Epithelial cell of proximal tubule (primary cell): ENCODE results near the gene ZNF526. TPM values are rescaled to one million over a fixed set of nuclear protein-coding genes. Genes with fewer than 3 reads are reported as not detected.

ENCODE experiments used
- DNase-seq: peaks from one replicate; pipeline ENCODE4 v3.0.0-alpha.2; 2011; ENCODE audit warnings: low read depth
- H3K4me3 ChIP-seq: 2 replicates; pipeline ENCODE4 v1.5.1; 2011; ENCODE audit warnings: low read depth, mild to moderate bottlenecking, low read length
- CTCF ChIP-seq: conservative IDR thresholded peaks from 2 replicates; pipeline ENCODE4 v1.5.1; 2012; ENCODE audit warnings: low read depth, mild to moderate bottlenecking, low read length
- total RNA-seq: library from RNA; depleted of rRNA; stranded (reverse); fragments of >200 nt; gene quantifications from 2 replicates; pipeline ENCODE4 v1.2.3, GENCODE V29; 2015

ZNF526 gene
- total RNA-seq, 1 donor from 2014 or later: 3.9 TPM

- peak overlapping the region; percentile 93 for H3K4me3 ChIP-seq
- DNase-seq: no peak
- TF ChIP-seq CTCF: no peak
Observed at GRCh38 chr19:42242069-42242511, 22.0 kb downstream of the ZNF526 start.

GRCh38 chr19:42242512-42243409 lies 22.6 kb downstream of the ZNF526 start, which contains the start of gene GSK3A:
Gene GSK3A, minus strand, starts transcription at chr19:42242602. Its CDS starts 137 bp downstream, at chr19:42242465.
- TF ChIP-seq CTCF: no peak
- DNase-seq: peak; percentile 96
- H3K4me3 ChIP-seq: peak within 1 kb of the TSS; percentile 93

- DNase-seq: peak; percentile 61
- peak; percentile 63 for TF ChIP-seq CTCF
- peak overlapping the region; percentile 93 for H3K4me3 ChIP-seq
Observed at GRCh38 chr19:42244347-42245220, 24.5 kb downstream of the ZNF526 start.

- no peak for TF ChIP-seq CTCF
- peak overlapping the region; percentile 93 for H3K4me3 ChIP-seq
- no peak for DNase-seq
Observed at GRCh38 chr19:42245231-42245630, 25.1 kb downstream of the ZNF526 start.

GRCh38 chr19:42246143-42246921 lies 26.2 kb downstream of the ZNF526 start:
- no peak for DNase-seq
- peak; percentile 75 for TF ChIP-seq CTCF
- H3K4me3 ChIP-seq: no peak overlapping the region

- no peak for TF ChIP-seq CTCF
- H3K4me3 ChIP-seq: no peak overlapping the region
- DNase-seq: no peak
Observed at GRCh38 chr19:42246922-42247639, 27.0 kb downstream of the ZNF526 start.
